SK-N-SH treated with all-trans-retinoic acid at 6 μM for 48 hours (cell line): ENCODE measurements around the gene ACTL10.

Experiments
- ATAC-seq: fragments of 200-7000 bp; cut with Tn5 transposase; 3 replicates; pipeline ENCODE4 v1.9.1; 2020; ENCODE audit warnings: mild to moderate bottlenecking, moderate library complexity
- ARNTL ChIP-seq: fragments of 450-650 bp; formaldehyde crosslinking; IDR thresholded peaks from 2 replicates; pipeline ENCODE4 v1.5.0; 2020; ENCODE audit warnings: low read depth, mild to moderate bottlenecking, moderate library complexity, borderline replicate concordance
- BACH2 ChIP-seq: fragments of 250-450 bp; sonication (Bioruptor Pico); IDR thresholded peaks from 2 replicates; pipeline ENCODE4 v1.9.0; 2021; ENCODE audit warnings: mild to moderate bottlenecking, borderline replicate concordance
- CSDC2 ChIP-seq: fragments of 250-450 bp; sonication (Bioruptor Pico); IDR thresholded peaks from 2 replicates; pipeline ENCODE4 v1.5.0; 2020; ENCODE audit warnings: mild to moderate bottlenecking, moderate library complexity
- ESRRG ChIP-seq: fragments of 250-450 bp; sonication (Bioruptor Pico); IDR thresholded peaks from 2 replicates; pipeline ENCODE4 v1.6.1; 2021; ENCODE audit warnings: mild to moderate bottlenecking
- GLIS3 ChIP-seq: fragments of 250-450 bp; sonication (Bioruptor Pico); IDR thresholded peaks from 2 replicates; pipeline ENCODE4 v1.5.0; 2020; ENCODE audit warnings: mild to moderate bottlenecking, moderate library complexity
- ISL1 ChIP-seq: fragments of 250-450 bp; sonication (Bioruptor Pico); IDR thresholded peaks from 2 replicates; pipeline ENCODE4 v2.1.2; 2022; ENCODE audit warnings: mild to moderate bottlenecking, moderate library complexity
- OSR1 ChIP-seq: fragments of 250-450 bp; sonication (Bioruptor Pico); IDR thresholded peaks from 2 replicates; pipeline ENCODE4 v1.8.0; 2022; ENCODE audit warnings: moderate library complexity, mild to moderate bottlenecking, inconsistent platforms
- PPARA ChIP-seq: fragments of 250-450 bp; sonication (Bioruptor Pico); IDR thresholded peaks from 2 replicates; pipeline ENCODE4 v1.5.0; 2020; ENCODE audit warnings: mild to moderate bottlenecking, borderline replicate concordance
- RARB ChIP-seq: fragments of 250-450 bp; sonication (Bioruptor Pico); IDR thresholded peaks from 2 replicates; pipeline ENCODE4 v1.8.0; 2021; ENCODE audit warnings: mild to moderate bottlenecking, moderate library complexity
- SNAI2 ChIP-seq: fragments of 250-450 bp; sonication (Bioruptor Pico); IDR thresholded peaks from 2 replicates; pipeline ENCODE4 v1.5.0; 2020; ENCODE audit warnings: mild to moderate bottlenecking, moderate library complexity
- TCF4 ChIP-seq: fragments of 250-450 bp; sonication (Bioruptor Pico); IDR thresholded peaks from 2 replicates; pipeline ENCODE4 v1.8.0; 2021; ENCODE audit warnings: mild to moderate bottlenecking, moderate library complexity, borderline replicate concordance
- TOX ChIP-seq: fragments of 250-450 bp; sonication (Bioruptor Pico); IDR thresholded peaks from 2 replicates; pipeline ENCODE4 v1.8.0; 2021; ENCODE audit warnings: mild to moderate bottlenecking, moderate library complexity, borderline replicate concordance
- ZC3H10 ChIP-seq: fragments of 250-450 bp; sonication (Bioruptor Pico); IDR thresholded peaks from 2 replicates; pipeline ENCODE4 v1.5.1; 2021; ENCODE audit warnings: mild to moderate bottlenecking, moderate library complexity
- ZFP3 ChIP-seq: fragments of 250-450 bp; sonication (Bioruptor Pico); IDR thresholded peaks from 2 replicates; pipeline ENCODE4 v1.5.0; 2020; ENCODE audit warnings: mild to moderate bottlenecking, moderate library complexity
- ZFP30 ChIP-seq: fragments of 450-650 bp; formaldehyde crosslinking; IDR thresholded peaks from 2 replicates; pipeline ENCODE4 v1.5.0; 2022; ENCODE audit warnings: mild to moderate bottlenecking, moderate library complexity
- ZNF565 ChIP-seq: fragments of 450-650 bp; formaldehyde crosslinking; conservative IDR thresholded peaks from 2 replicates; pipeline ENCODE4 v1.5.0; 2020; ENCODE audit warnings: low read depth, mild to moderate bottlenecking, moderate library complexity
- ZNF70 ChIP-seq: fragments of 450-650 bp; formaldehyde crosslinking; IDR thresholded peaks from 2 replicates; pipeline ENCODE4 v1.5.0; 2020; ENCODE audit warnings: mild to moderate bottlenecking, moderate library complexity
- ZNF8 ChIP-seq: fragments of 450-650 bp; formaldehyde crosslinking; IDR thresholded peaks from 2 replicates; pipeline ENCODE4 v1.5.0; 2020; ENCODE audit warnings: mild to moderate bottlenecking, moderate library complexity
- TF ChIP-seq, protein P1 (sequence below): fragments of 250-450 bp; sonication (Bioruptor Pico); IDR thresholded peaks from 2 replicates; pipeline ENCODE4 v1.8.0; 2020; ENCODE audit warnings: mild to moderate bottlenecking, moderate library complexity, borderline replicate concordance
- TF ChIP-seq, protein P2 (sequence below): fragments of 250-450 bp; sonication (Bioruptor Pico); IDR thresholded peaks from 2 replicates; pipeline ENCODE4 v1.8.0; 2021; ENCODE audit warnings: low read depth, mild to moderate bottlenecking, moderate library complexity, borderline replicate concordance
- TF ChIP-seq, protein P3 (sequence below): fragments of 250-450 bp; sonication (Bioruptor Pico); IDR thresholded peaks from 2 replicates; pipeline ENCODE4 v1.5.0; 2020; ENCODE audit warnings: mild to moderate bottlenecking, moderate library complexity
- TF ChIP-seq, protein P4 (sequence below): fragments of 250-450 bp; sonication (Bioruptor Pico); IDR thresholded peaks from 2 replicates; pipeline ENCODE4 v1.5.1; 2020; ENCODE audit warnings: low read depth, mild to moderate bottlenecking, moderate library complexity

ACTL10 gene

DNA sequence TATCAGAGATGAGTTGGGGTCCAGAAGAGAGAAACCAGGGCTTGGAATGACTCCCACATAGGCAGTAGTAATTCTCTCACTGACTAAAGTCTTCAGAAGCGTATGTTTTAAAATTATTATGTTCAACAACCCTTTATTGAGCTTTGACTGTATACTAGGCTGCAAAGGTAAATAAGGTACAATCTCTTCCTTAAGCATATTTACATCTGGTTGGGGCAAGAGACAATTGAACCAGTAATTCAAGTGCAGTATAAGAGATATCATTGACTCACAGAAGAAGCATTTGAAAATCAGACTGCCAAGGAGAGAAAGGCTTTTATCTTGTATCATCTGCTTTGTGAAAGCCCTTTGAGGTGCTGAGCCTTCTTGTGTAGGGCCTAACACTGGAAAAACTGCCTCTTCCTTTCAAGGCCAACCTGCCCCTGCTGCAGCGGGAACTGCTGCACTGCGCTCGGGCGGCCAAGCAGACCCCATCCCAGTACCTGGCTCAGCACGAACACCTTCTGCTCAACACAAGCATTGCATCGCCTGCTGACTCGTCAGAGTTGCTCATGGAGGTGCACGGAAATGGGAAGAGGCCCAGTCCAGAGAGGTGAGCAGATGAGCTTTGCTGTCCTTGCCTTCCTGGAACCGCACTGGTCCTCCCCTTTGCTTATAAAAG, 43.9 kb upstream of the ACTL10 start:
- TF ChIP-seq TCF4 = no peak
- no peak for TF ChIP-seq RARB
- no peak for TF ChIP-seq ZNF565
- no peak for TF ChIP-seq PPARA
- TF ChIP-seq, protein P1, sequence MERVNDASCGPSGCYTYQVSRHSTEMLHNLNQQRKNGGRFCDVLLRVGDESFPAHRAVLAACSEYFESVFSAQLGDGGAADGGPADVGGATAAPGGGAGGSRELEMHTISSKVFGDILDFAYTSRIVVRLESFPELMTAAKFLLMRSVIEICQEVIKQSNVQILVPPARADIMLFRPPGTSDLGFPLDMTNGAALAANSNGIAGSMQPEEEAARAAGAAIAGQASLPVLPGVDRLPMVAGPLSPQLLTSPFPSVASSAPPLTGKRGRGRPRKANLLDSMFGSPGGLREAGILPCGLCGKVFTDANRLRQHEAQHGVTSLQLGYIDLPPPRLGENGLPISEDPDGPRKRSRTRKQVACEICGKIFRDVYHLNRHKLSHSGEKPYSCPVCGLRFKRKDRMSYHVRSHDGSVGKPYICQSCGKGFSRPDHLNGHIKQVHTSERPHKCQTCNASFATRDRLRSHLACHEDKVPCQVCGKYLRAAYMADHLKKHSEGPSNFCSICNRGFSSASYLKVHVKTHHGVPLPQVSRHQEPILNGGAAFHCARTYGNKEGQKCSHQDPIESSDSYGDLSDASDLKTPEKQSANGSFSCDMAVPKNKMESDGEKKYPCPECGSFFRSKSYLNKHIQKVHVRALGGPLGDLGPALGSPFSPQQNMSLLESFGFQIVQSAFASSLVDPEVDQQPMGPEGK (CRISPR knock-in tag) = no peak
- no peak for TF ChIP-seq ESRRG (CRISPR knock-in tag)
- TF ChIP-seq ARNTL (CRISPR knock-in tag) = no peak
- no peak for TF ChIP-seq GLIS3 (CRISPR knock-in tag)
- TF ChIP-seq OSR1 = no peak
- no peak for TF ChIP-seq ZC3H10 (CRISPR knock-in tag)
- TF ChIP-seq, protein P2, sequence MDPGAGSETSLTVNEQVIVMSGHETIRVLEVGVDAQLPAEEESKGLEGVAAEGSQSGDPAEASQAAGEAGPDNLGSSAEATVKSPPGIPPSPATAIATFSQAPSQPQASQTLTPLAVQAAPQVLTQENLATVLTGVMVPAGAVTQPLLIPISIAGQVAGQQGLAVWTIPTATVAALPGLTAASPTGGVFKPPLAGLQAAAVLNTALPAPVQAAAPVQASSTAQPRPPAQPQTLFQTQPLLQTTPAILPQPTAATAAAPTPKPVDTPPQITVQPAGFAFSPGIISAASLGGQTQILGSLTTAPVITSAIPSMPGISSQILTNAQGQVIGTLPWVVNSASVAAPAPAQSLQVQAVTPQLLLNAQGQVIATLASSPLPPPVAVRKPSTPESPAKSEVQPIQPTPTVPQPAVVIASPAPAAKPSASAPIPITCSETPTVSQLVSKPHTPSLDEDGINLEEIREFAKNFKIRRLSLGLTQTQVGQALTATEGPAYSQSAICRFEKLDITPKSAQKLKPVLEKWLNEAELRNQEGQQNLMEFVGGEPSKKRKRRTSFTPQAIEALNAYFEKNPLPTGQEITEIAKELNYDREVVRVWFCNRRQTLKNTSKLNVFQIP (CRISPR knock-in tag) = no peak
- TF ChIP-seq, protein P3, sequence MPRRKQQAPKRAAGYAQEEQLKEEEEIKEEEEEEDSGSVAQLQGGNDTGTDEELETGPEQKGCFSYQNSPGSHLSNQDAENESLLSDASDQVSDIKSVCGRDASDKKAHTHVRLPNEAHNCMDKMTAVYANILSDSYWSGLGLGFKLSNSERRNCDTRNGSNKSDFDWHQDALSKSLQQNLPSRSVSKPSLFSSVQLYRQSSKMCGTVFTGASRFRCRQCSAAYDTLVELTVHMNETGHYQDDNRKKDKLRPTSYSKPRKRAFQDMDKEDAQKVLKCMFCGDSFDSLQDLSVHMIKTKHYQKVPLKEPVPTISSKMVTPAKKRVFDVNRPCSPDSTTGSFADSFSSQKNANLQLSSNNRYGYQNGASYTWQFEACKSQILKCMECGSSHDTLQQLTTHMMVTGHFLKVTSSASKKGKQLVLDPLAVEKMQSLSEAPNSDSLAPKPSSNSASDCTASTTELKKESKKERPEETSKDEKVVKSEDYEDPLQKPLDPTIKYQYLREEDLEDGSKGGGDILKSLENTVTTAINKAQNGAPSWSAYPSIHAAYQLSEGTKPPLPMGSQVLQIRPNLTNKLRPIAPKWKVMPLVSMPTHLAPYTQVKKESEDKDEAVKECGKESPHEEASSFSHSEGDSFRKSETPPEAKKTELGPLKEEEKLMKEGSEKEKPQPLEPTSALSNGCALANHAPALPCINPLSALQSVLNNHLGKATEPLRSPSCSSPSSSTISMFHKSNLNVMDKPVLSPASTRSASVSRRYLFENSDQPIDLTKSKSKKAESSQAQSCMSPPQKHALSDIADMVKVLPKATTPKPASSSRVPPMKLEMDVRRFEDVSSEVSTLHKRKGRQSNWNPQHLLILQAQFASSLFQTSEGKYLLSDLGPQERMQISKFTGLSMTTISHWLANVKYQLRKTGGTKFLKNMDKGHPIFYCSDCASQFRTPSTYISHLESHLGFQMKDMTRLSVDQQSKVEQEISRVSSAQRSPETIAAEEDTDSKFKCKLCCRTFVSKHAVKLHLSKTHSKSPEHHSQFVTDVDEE (CRISPR knock-in tag) = no peak
- TF ChIP-seq BACH2 = no peak
- no peak for TF ChIP-seq ZNF70 (CRISPR knock-in tag)
- TF ChIP-seq, protein P4, sequence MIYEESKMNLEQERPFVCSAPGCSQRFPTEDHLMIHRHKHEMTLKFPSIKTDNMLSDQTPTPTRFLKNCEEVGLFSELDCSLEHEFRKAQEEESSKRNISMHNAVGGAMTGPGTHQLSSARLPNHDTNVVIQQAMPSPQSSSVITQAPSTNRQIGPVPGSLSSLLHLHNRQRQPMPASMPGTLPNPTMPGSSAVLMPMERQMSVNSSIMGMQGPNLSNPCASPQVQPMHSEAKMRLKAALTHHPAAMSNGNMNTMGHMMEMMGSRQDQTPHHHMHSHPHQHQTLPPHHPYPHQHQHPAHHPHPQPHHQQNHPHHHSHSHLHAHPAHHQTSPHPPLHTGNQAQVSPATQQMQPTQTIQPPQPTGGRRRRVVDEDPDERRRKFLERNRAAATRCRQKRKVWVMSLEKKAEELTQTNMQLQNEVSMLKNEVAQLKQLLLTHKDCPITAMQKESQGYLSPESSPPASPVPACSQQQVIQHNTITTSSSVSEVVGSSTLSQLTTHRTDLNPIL (CRISPR knock-in tag) = no peak
- TF ChIP-seq TOX (CRISPR knock-in tag) = no peak
- TF ChIP-seq SNAI2 = no peak
- no peak for TF ChIP-seq ZNF8 (CRISPR knock-in tag)
- no peak for TF ChIP-seq ISL1
- ATAC-seq = no peak

DNA sequence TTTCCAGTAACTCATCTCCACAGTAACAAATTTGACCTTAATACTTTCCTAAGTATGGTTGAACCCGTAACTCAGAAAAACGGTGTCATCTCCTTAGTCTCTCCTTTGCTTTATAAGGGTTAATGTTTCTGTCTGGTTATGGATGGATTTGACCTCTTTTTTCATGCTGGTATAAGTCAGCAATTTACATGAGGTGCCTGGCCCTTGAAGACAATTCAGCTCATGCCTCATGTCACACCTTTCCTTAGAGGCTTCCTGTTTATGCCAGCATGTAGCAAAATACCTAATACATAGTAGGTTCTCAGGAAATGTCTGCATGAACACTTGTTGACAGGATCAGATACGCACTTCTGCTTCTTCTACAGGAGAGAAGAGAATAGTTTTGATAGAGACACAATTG, 42.3 kb upstream of the ACTL10 start:
- no peak for TF ChIP-seq ZNF8 (CRISPR knock-in tag)
- no peak for TF ChIP-seq RARB
- TF ChIP-seq TCF4 = no peak
- no peak for TF ChIP-seq TOX (CRISPR knock-in tag)
- no peak for TF ChIP-seq BACH2
- TF ChIP-seq ZC3H10 (CRISPR knock-in tag) = no peak
- no peak for TF ChIP-seq ISL1
- no peak for TF ChIP-seq ZFP30 (CRISPR knock-in tag)
- TF ChIP-seq OSR1 = no peak
- TF ChIP-seq, protein P4 (CRISPR knock-in tag) = no peak
- TF ChIP-seq ZFP3 (CRISPR knock-in tag) = no peak
- no peak for TF ChIP-seq CSDC2 (CRISPR knock-in tag)
- ATAC-seq = no peak

DNA sequence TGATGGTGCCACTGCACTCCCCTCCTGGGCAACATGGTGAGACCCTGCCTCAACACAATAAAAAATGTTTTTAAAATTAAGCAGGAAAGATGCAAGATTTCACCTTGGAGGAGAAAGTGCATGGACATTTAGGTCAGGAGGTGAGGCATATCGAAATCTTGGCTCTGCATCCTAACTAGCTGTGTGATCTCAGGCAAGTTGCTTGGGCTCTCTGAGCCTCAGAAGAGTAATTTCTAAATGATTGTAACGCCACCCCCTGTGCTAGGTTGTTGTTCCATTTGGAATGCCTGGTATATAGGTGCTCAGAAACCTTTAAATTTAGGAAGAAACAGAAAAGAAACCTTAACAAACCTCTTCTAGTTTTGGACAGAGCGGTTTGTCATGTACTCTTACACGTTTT, 40.6 kb upstream of the ACTL10 start:
- no peak for ATAC-seq
- TF ChIP-seq ZNF70 (CRISPR knock-in tag) (no peak), ZNF8 (CRISPR knock-in tag) (no peak)
